ENCODE measurements around the gene HABP4.

GRCh38 chr9:96447406-96447805 is 2.6 kb upstream of the HABP4 start:
- TF ChIP-seq SPI1 (IDR thresholded peaks at IDR 0.05; ENCODE audit: borderline replicate concordance, insufficient read depth, low read depth, low read length), result no peak
- TF ChIP-seq ATF2 (IDR thresholded peaks at IDR 0.05; ENCODE audit: low read length), result no peak
- no peak for TF ChIP-seq NFIC (IDR thresholded peaks at IDR 0.05; ENCODE audit: low read depth, low read length)
- no peak for TF ChIP-seq TCF3 (IDR thresholded peaks at IDR 0.05; ENCODE audit: borderline replicate concordance, insufficient read depth, low read depth, low read length)
- TF ChIP-seq ZNF24 (IDR thresholded peaks at IDR 0.05), result no peak

Measured in GM12878 (cell line).